Hematopoietic multipotent progenitor cell treated with erythropoietin and hydrocortisone succinate and interleukin-3 and kit ligand, for 17 days (in vitro differentiated cells): Measurements from ENCODE around the gene UNC5B.

Source experiments
- DNase-seq: peaks from one replicate; pipeline ENCODE4 v3.0.0-alpha.2; 2015; ENCODE audit warnings: low spot score

UNC5B gene

GRCh38 chr10:71255550-71255807, 43.1 kb downstream of the UNC5B start:
- DNase-seq = no peak

- DNase-seq = no peak
Observed at GRCh38 chr10:71255808-71256660, 43.7 kb downstream of the UNC5B start.

- DNase-seq = no peak
Observed at GRCh38 chr10:71256661-71257318, 44.4 kb downstream of the UNC5B start.

- no peak for DNase-seq
Observed at GRCh38 chr10:71257319-71257997, 45.1 kb downstream of the UNC5B start.

GRCh38 chr10:71258046-71258445, 45.7 kb downstream of the UNC5B start:
- DNase-seq = no peak

GRCh38 chr10:71258446-71259145, 46.2 kb downstream of the UNC5B start:
- no peak for DNase-seq

GRCh38 chr10:71259282-71259681, 46.9 kb downstream of the UNC5B start:
- DNase-seq = no peak

- no peak for DNase-seq
Observed at GRCh38 chr10:71259815-71260501, 47.6 kb downstream of the UNC5B start.

- DNase-seq = no peak
Observed at GRCh38 chr10:71260622-71261325, 48.4 kb downstream of the UNC5B start.

GRCh38 chr10:71262027-71262426, 49.7 kb downstream of the UNC5B start:
- no peak for DNase-seq

- no peak for DNase-seq
Observed at GRCh38 chr10:71262817-71263216, 50.4 kb downstream of the UNC5B start.

- no peak for DNase-seq
Observed at GRCh38 chr10:71263376-71263775, 51.0 kb downstream of the UNC5B start.

- DNase-seq = no peak
Observed at GRCh38 chr10:71264345-71265200, 52.2 kb downstream of the UNC5B start.

- no peak for DNase-seq
Observed at GRCh38 chr10:71265201-71265575, 52.8 kb downstream of the UNC5B start.

- DNase-seq = no peak
Observed at GRCh38 chr10:71265618-71266146, 53.3 kb downstream of the UNC5B start.

- DNase-seq = no peak
Observed at GRCh38 chr10:71266147-71266917, 54.0 kb downstream of the UNC5B start.

- DNase-seq = no peak
Observed at GRCh38 chr10:71266918-71267442, 54.6 kb downstream of the UNC5B start.

- no peak for DNase-seq
Observed at GRCh38 chr10:71267508-71268240, 55.3 kb downstream of the UNC5B start.
